A673 (cell line): ENCODE measurements around the gene NLRP14.

Experiments used
- CTCF ChIP-seq: fragments of 300-800, 200-600 bp; sonication (generic); conservative IDR thresholded peaks from 2 replicates; pipeline ENCODE4 v1.5.1; 2017; ENCODE audit warnings: low read depth, mild to moderate bottlenecking, antibody characterized with exemption, low read length, moderate library complexity, mixed read lengths
- EZH2 ChIP-seq: fragments of 200-600 bp; sonication (generic); IDR thresholded peaks from 2 replicates; pipeline ENCODE4 v1.6.1; 2017; ENCODE audit warnings: borderline replicate concordance, low read depth, mild to moderate bottlenecking, mixed read lengths, antibody characterized with exemption, low read length; ENCODE audit not compliant: poor library complexity, severe bottlenecking

GRCh38 chr11:7034019-7034418, 13.7 kb downstream of the NLRP14 start:
- TF ChIP-seq CTCF: no peak
- TF ChIP-seq EZH2: no peak
